Upper lobe of left lung (tissue), 6 donors: Measurements from ENCODE around the gene ZNF618. TPM values are rescaled to one million over a fixed set of nuclear protein-coding genes. Genes with fewer than 3 reads are reported as not detected.

ENCODE experiments used
- ATAC-seq, 2 donors: fragments of 200-7000 bp; cut with Tn5 transposase; one replicate each; pipeline ENCODE4 v1.9.1; 2022; ENCODE audit warnings: mild to moderate bottlenecking in 2 of 2, moderate library complexity in 2 of 2; ENCODE audit not compliant: low FRiP score in 2 of 2
- DNase-seq, 2 donors: peaks; one replicate each; pipeline ENCODE4 v3.0.0-alpha.2; 2019 to 2020
- H3K27ac ChIP-seq, 4 donors: fragments of 200-600 bp; sonication (generic); one replicate each; pipeline ENCODE4 v1.5.1; 2016 to 2019
- H3K27me3 ChIP-seq, 4 donors: fragments of 200-600 bp; sonication (generic); one replicate each; pipeline ENCODE4 v1.5.1; 2017 to 2019
- H3K36me3 ChIP-seq, 4 donors: fragments of 200-600 bp; sonication (generic); one replicate each; pipeline ENCODE4 v1.5.1; 2016 to 2019
- H3K4me1 ChIP-seq, 4 donors: fragments of 200-600 bp; sonication (generic); one replicate each; pipeline ENCODE4 v1.5.1; 2018 to 2019
- H3K4me3 ChIP-seq, 4 donors: fragments of 200-600 bp; sonication (generic); one replicate each; pipeline ENCODE4 v1.5.1; 2017 to 2019; ENCODE audit warnings: mild to moderate bottlenecking in 2 of 4, moderate library complexity in 1 of 4
- H3K9me3 ChIP-seq, 4 donors: fragments of 200-600 bp; sonication (generic); one replicate each; pipeline ENCODE4 v1.5.1; 2018 to 2019
- CTCF ChIP-seq, 6 experiments: fragments of 450-650 bp in 4 of 6; fragments of 200-600 bp in 2 of 6; sonication (generic) in 2 of 6; IDR thresholded peaks; one replicate each; pipeline ENCODE4 v1.5.1; 2016 to 2019; ENCODE audit warnings: antibody characterized with exemption in 6 of 6
- EP300 ChIP-seq, 4 donors: sonication (generic); formaldehyde crosslinking; IDR thresholded peaks; one replicate each; pipeline ENCODE4 v1.5.1; 2017; ENCODE audit warnings: antibody characterized with exemption in 4 of 4, control low read depth in 2 of 4
- POLR2A ChIP-seq, 4 donors: fragments of 450-650 bp; IDR thresholded peaks; one replicate each; pipeline ENCODE4 v1.5.1; 2016 to 2017; ENCODE audit warnings: antibody characterized with exemption in 4 of 4, mild to moderate bottlenecking in 2 of 4
- POLR2AphosphoS5 ChIP-seq, 2 donors: sonication (generic); formaldehyde crosslinking; IDR thresholded peaks; one replicate each; pipeline ENCODE4 v1.5.1; 2017; ENCODE audit warnings: antibody characterized with exemption in 2 of 2
- WGBS, 2 donors: methylation state at CpG; one replicate each; pipeline ENCODE4 v1.1.5; 2017 to 2018; 5-methylcytosine and 5-hydroxymethylcytosine counted together
- total RNA-seq, 6 donors: library from RNA; depleted of rRNA in 4 of 6; stranded (reverse); fragments of >200 nt in 4 of 6; gene quantifications; one replicate each; pipeline versions ENCODE4 v1.1.0 to v1.2.1, GENCODE V29; 2016 to 2021
- donor health status: DM: no; HTN: no; CAD: no; lungs with moderate emphysema.
- donor health status: DM: no; HTN: yes; CAD: no; lungs with severe emphysema.

ZNF618 gene
- total RNA-seq, 6 donors from 2014 or later: 3.2 to 11.6 (median 9.1) TPM

DNA sequence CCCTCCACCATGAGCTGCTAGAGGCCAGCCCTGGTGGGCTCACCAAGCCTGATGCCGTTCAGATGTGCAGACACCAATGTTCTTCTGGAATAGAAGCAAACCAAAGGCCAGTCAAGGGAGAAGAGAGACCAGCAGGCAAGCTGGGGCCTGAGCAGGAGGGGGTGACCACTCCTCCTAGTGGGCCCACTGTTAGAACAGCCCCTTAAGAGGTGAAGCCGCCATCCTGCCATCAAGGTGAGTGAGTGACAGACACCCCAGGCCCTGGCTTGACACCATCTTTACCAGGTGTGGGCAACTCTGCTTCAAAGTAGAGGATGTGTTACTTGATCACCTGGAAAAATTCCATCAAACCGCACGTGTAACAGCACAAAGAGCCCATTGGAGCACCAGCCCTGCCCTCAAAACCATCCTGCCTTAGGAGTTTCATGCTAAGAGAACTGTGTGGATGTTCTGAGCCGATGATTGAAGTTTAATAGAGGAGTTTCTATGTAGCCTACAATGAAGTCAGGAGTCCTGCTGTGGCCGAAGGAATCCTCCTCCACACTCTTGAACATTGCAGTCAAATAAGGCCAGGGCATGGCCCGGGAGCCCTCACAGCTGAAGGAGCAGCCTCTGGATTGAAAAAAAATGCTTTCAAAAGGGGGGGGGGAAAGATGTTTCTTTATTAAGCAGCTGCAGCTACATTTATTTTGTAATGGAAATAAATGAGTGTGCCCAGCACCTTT lies 181.2 kb downstream of the ZNF618 start:
- DNase-seq (peak in 1 of 2 donors; percentile 8), ATAC-seq (no peak)
- Histone ChIP-seq H3K27ac (no peak overlapping the region), H3K4me3 (no peak overlapping the region), H3K9me3 (no peaks in the 10 kb centered on the region), H3K4me1 (no peaks in the 10 kb centered on the region), H3K27me3 (no peaks in the 10 kb centered on the region), H3K36me3 (no peaks in the 10 kb centered on the region)
- TF ChIP-seq POLR2AphosphoS5 (IDR thresholded peaks at IDR 0.05) (no peak), POLR2A (IDR thresholded peaks at IDR 0.05) (no peak), EP300 (IDR thresholded peaks at IDR 0.05) (no peak), CTCF (IDR thresholded peaks at IDR 0.05) (no peak)
- WGBS, 2 donors: 78 to 88% methylated on average over 6 to 7 of the region's 7 CpGs

DNA sequence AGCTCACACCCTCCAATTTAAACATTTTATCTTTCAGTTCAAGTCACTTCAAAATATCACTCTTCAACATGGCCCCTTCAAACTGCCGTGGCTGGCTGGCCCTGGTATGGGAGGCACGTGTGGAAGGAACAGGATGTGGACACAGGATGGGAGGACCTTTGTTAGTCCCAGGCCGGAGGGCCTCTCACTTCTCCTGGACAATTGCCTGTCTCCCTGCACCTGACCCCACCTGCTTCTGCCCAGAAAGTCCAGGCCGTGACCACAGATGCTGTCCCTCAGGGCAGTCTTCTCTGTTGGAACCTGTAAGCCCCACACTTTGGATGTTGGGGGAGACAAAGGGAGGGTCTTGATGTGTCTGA lies 182.6 kb downstream of the ZNF618 start:
- Histone ChIP-seq H3K9me3 (no peaks in the 10 kb centered on the region), H3K36me3 (no peaks in the 10 kb centered on the region), H3K27me3 (no peaks in the 10 kb centered on the region), H3K4me1 (no peaks in the 10 kb centered on the region), H3K4me3 (no peak overlapping the region), H3K27ac (no peak overlapping the region)
- ATAC-seq: no peak
- WGBS, 2 donors: 54 to 71% methylated on average over 4 of the region's 4 CpGs
- no peak for TF ChIP-seq POLR2AphosphoS5 (IDR thresholded peaks at IDR 0.05)
- no peak for TF ChIP-seq POLR2A (IDR thresholded peaks at IDR 0.05)
- no peak for TF ChIP-seq CTCF (IDR thresholded peaks at IDR 0.05)
- TF ChIP-seq EP300 (IDR thresholded peaks at IDR 0.05): no peak
- DNase-seq: peak in 1 of 2 donors; percentile 17

DNA sequence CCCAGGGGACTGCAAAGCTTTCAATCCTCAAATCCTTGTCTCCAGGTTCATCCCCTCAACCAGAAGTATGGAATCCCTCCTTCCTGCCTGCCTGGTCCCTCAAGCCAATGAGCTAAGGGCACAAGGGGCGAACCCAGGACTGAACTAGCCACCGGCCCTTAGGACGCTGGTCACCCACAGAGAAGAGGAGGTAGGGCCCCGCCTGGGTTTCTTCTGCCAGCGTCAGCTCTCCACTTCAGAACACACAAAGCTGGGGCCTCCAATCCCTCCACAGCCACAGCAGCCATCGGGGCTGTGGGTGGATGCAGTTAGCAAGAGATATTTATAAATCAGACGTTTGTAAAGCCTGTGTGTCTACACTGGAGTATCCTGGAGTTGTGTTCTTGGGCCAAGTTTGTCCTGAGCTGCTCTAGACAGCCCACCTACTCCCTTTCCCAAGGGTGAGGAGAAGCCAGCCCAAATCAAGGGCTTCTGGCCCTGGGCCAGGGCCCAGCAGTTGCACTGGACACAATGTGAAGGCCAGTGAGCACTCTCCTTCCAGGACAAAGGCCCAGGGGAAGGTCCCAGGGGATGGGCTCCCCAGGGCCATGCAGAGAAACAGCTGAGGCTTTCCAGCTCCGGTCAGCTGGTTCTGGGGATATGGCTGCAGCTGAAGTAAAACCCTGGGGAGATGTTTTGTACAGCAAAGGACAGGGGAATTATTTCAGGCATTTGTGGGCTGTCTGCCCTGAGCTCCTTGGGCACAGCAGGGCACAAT lies 183.1 kb downstream of the ZNF618 start:
- WGBS, 2 donors: 85 to 90% methylated on average over 7 to 8 of the region's 8 CpGs
- peak in 1 of 2 donors; percentile 18 for DNase-seq
- H3K27ac ChIP-seq: no peak overlapping the region
- H3K27me3 ChIP-seq: no peaks in the 10 kb centered on the region
- no peak overlapping the region for H3K4me3 ChIP-seq
- H3K36me3 ChIP-seq: no peaks in the 10 kb centered on the region
- ATAC-seq: no peak
- TF ChIP-seq EP300 (IDR thresholded peaks at IDR 0.05) (no peak), CTCF (IDR thresholded peaks at IDR 0.05) (no peak), POLR2AphosphoS5 (IDR thresholded peaks at IDR 0.05) (no peak), POLR2A (IDR thresholded peaks at IDR 0.05) (no peak)
- H3K9me3 ChIP-seq: no peaks in the 10 kb centered on the region
- no peaks in the 10 kb centered on the region for H3K4me1 ChIP-seq

DNA sequence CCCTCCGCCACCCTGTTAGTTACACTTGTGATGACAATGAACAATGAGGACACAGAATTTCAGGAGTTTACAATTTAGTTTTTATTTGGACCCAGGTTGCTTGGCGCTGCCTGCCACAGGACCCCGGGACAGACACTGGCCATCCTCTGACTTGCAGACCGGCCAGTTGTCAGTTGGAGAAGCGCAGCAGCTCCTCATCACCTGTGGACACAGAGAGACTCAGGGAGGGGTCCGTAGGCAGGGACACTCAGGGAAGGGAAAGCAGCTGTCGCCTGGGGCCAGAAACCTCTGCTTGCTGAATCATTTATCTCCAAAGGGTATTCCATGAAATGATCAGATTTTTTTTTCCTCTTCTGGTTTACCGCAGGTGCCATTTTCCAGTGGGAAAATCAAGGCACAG lies 184.0 kb downstream of the ZNF618 start:
- H3K4me1 ChIP-seq: no peaks in the 10 kb centered on the region
- H3K27ac ChIP-seq: no peak overlapping the region
- no peak for TF ChIP-seq POLR2AphosphoS5 (IDR thresholded peaks at IDR 0.05)
- TF ChIP-seq EP300 (IDR thresholded peaks at IDR 0.05): no peak
- no peak for TF ChIP-seq POLR2A (IDR thresholded peaks at IDR 0.05)
- TF ChIP-seq CTCF (IDR thresholded peaks at IDR 0.05): no peak
- ATAC-seq (no peak), DNase-seq (peak in 1 of 2 donors; percentile 10)
- no peaks in the 10 kb centered on the region for H3K36me3 ChIP-seq
- H3K9me3 ChIP-seq: no peaks in the 10 kb centered on the region
- H3K4me3 ChIP-seq: no peak overlapping the region
- WGBS, 2 donors: 83 to 90% methylated on average over 8 of the region's 8 CpGs
- H3K27me3 ChIP-seq: no peaks in the 10 kb centered on the region
